Measurements from ENCODE around the gene TOPAZ1. TPM values are rescaled to one million over a fixed set of nuclear protein-coding genes. Genes with fewer than 3 reads are reported as not detected.

Gene TOPAZ1
- polyA plus RNA-seq, 12 donors, result not detected

Other genes starting within 250 kb of the TOPAZ1 start
- gene TCAIM, start 96.9 kb downstream of the TOPAZ1 start, polyA plus RNA-seq (ENCODE audit: insufficient read length in 12 of 12), result 10 to 100 TPM in 11 of 12 donors, not detected in 1; 23.8 to 51.5 (median 26.0) TPM
- 10 to 100 TPM in 11 of 12 donors, not detected in 1; 12.4 to 22.4 (median 16.9) TPM for gene ZNF445, start 235.8 kb downstream of the TOPAZ1 start, polyA plus RNA-seq (ENCODE audit: insufficient read length in 12 of 12)

Measured in muscle of arm (tissue), 12 donors.